Measurements from ENCODE around the gene LILRB3.

The LILRB3 gene

DNA sequence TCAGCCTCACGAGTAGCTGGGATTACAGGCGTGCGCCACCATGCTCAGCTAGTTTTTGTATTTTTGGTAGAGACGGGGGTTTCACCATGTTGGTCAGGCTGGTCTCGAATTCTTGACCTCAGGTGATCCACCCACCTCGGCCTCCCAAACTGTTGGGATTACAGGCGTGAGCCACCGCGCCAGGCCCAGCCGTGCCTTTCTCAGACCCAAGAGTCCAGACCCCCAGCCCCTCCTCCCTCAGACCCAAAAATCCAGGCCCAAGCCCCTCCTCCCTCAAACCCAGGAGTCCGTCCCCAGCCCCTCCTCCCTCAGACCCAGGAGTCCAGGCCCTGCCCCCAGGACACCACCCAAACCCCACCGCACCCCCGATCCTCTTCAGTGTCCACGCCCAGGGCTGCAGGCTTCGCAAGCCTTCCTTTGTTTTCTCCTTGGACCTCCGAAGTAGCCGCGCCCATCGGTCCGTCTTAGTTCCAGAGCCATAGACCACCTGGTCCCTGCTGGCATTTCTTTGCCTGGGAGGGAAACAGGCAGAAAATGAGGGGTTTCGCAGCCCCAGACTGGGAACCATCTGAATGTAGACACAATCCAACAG, 53.6 kb downstream of the LILRB3 start:
- H3K4me3 ChIP-seq (ENCODE audit: low read length) = no peak overlapping the region
- no peak for DNase-seq (ENCODE audit: low read depth)
- TF ChIP-seq, protein P1, sequence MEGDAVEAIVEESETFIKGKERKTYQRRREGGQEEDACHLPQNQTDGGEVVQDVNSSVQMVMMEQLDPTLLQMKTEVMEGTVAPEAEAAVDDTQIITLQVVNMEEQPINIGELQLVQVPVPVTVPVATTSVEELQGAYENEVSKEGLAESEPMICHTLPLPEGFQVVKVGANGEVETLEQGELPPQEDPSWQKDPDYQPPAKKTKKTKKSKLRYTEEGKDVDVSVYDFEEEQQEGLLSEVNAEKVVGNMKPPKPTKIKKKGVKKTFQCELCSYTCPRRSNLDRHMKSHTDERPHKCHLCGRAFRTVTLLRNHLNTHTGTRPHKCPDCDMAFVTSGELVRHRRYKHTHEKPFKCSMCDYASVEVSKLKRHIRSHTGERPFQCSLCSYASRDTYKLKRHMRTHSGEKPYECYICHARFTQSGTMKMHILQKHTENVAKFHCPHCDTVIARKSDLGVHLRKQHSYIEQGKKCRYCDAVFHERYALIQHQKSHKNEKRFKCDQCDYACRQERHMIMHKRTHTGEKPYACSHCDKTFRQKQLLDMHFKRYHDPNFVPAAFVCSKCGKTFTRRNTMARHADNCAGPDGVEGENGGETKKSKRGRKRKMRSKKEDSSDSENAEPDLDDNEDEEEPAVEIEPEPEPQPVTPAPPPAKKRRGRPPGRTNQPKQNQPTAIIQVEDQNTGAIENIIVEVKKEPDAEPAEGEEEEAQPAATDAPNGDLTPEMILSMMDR (conservative IDR thresholded peaks at IDR 0.05; ENCODE audit: low read depth, low read length) = no peak

DNA sequence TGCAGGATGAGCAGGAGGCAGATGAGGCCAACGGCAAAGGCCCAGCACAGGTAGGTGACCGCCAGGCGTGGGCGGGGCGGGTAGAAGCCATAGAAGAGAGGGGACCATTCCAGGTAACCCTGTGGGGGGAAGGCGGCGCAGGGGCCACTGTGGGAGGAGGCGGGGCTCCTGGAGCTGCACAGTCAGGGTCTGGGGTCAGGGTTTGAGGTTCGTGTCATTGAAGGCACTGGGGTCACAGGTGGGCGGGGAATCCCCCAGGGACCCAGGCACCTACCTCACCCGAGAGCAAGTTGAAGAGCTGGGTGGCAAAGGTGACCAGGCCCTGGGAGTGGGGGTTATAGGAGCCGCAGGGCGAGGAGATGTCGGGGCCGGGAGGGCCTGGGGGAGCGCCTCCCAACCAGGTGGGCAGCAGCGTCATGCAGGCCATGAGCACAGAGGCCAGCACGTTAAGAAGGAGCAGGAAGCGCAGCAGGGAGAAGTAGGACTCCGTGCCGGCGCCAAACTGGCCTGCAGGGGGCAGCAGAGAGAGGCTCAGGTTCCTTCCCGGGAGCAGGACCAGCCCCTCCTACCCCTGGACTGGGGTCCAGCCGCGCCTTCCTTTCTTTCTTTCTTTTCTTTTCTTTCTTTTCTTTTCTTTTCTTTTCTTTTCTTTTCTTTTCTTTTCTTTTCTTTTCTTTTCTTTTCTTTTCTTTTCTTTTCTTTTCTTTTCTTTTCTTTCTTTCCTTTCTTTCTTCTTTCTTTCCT, 54.5 kb downstream of the LILRB3 start:
- TF ChIP-seq, protein P1 (conservative IDR thresholded peaks at IDR 0.05; ENCODE audit: low read depth, low read length) = peak; percentile 94
- H3K4me3 ChIP-seq (ENCODE audit: low read length) = no peak overlapping the region
- no peak for DNase-seq (ENCODE audit: low read depth)
